Activated T-cell treated with anti-CD3 and anti-CD28 coated beads, Interleukin-2, amount 50 U/mL, for 4 hours (primary cell): ENCODE results near the gene PTPRR. TPM values are rescaled to one million over a fixed set of nuclear protein-coding genes. Genes with fewer than 3 reads are reported as not detected.

Experiments used
- ATAC-seq, 2 donors: fragments of 200-7000 bp; cut with Tn5 transposase; one replicate each; pipeline ENCODE4 v1.10.0; 2021
- DNase-seq: peaks from one replicate; pipeline ENCODE4 v3.0.0-alpha.2; 2020
- H3K27me3 Mint-ChIP-seq: one replicate; pipeline ENCODE4 v1.8.0; 2021; ENCODE audit warnings: low read depth, mixed read lengths
- H3K36me3 Mint-ChIP-seq: one replicate; pipeline ENCODE4 v1.8.0; 2022; ENCODE audit warnings: mixed read lengths; ENCODE audit not compliant: insufficient read depth
- H3K4me1 Mint-ChIP-seq: one replicate; pipeline ENCODE4 v1.8.0; 2021; ENCODE audit warnings: low read depth, mixed read lengths
- H3K4me3 Mint-ChIP-seq: one replicate; pipeline ENCODE4 v1.8.0; 2021; ENCODE audit warnings: mild to moderate bottlenecking, moderate library complexity, mixed read lengths
- H3K9me3 Mint-ChIP-seq: one replicate; pipeline ENCODE4 v1.8.0; 2021; ENCODE audit warnings: mixed read lengths
- total RNA-seq, 3 donors: library from RNA; stranded (reverse); gene quantifications; one replicate each; pipeline ENCODE4 v1.2.1, GENCODE V29; 2021

The PTPRR gene
- total RNA-seq, 3 donors from 2014 or later = not detected

DNA sequence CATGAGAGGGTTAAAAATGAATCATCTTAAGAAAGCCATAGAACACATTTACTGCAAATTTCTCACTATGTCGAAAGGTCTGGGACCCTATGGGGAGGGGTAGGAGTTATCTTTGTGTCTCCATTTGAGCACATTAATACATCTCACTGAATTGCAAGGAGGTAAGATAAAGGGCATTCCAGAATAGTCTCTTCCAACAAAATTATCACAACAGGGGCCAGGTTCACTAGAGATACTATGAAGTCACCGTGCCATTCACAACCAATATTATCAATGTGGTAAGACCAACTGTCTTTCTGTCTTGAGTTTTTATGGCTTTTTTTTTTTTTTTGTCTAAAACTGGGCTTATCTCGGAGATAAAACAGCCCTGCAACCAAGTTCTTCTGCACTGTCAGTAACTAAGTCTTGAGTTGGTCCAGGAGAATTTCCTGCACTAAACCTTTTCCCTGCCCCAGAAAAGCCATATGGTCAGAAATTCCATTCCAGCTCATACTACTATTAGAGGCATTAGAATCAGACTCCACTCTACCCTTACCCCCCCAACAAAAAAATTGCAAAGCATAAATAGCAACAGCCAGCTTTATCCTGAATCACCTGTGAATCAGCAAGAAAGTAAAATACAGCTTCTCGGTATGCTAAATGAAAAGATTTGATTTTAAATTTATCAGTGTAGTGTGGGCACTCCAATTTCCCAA is 79.7 kb downstream of the PTPRR start:
- DNase-seq (no peak), ATAC-seq (no peak)
- H3K4me3 Mint-ChIP-seq = no peak overlapping the region
- peaks cover 6% of the 10 kb centered on the region for H3K9me3 Mint-ChIP-seq
- no peaks in the 10 kb centered on the region for H3K36me3 Mint-ChIP-seq
- H3K27me3 Mint-ChIP-seq = peaks cover 3% of the 10 kb centered on the region
- H3K4me1 Mint-ChIP-seq = no peaks in the 10 kb centered on the region

DNA sequence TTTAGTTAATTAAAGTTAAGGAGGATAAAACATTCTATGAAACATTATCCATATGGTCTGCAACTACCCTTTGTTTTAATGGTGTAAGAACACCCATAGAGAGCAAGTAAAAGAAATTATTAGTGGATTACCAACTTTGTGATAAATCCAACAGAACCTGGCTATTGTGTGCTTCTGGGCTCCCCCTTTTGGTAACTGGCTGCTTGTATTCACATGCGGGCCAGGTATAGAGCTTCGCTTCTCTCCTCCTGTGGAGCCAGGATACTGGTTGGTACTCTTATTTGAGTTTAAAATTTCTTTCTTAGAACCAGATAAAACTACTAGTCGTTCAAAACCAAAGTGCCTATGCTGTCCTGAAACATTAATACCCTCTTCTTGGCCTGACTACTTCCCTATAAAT is 81.0 kb downstream of the PTPRR start:
- peaks cover 6% of the 10 kb centered on the region for H3K9me3 Mint-ChIP-seq
- DNase-seq (no peak), ATAC-seq (no peak)
- no peaks in the 10 kb centered on the region for H3K36me3 Mint-ChIP-seq
- no peaks in the 10 kb centered on the region for H3K4me1 Mint-ChIP-seq
- H3K27me3 Mint-ChIP-seq = peaks cover 3% of the 10 kb centered on the region
- no peak overlapping the region for H3K4me3 Mint-ChIP-seq

DNA sequence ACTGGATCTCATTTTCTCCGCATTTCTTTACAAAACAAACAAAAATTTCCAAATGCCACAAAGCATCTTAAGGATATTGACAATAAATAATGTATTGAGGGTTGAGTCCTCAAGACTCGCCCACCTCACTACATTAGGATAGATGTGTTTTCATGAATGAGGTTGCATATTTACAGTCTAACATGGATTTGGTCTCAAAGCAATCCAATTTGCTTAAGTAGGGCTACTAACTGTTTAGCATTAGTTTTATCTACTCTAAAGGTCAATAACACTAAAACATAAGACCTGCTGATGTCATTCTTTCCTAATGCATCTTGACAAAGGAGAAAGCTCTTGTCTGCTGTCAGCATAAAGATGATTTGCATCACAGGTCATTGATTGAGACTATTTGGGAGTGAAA is 82.4 kb downstream of the PTPRR start:
- Mint-ChIP-seq H3K4me1 (no peaks in the 10 kb centered on the region), H3K36me3 (no peaks in the 10 kb centered on the region), H3K4me3 (no peak overlapping the region), H3K9me3 (peaks cover 6% of the 10 kb centered on the region), H3K27me3 (peaks cover 3% of the 10 kb centered on the region)
- ATAC-seq (no peak), DNase-seq (no peak)

DNA sequence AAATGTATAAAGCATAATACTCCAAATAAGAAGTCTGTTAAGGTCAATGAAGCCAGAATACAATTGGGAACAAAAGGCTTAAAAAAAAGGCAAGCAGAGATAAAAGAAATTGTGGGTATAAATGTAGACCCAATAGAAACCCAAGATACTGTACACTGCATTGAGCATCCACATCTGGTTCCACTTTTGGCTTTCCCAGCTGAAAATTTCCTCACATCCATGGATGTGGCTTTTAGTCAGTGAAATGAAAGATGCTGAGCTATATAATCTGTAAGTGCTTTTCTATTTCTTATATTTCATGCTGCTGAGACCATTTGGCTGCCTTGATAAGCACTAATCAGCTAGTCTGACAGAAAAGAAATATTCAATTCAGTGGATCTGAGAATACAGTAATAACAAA is 83.5 kb downstream of the PTPRR start:
- H3K9me3 Mint-ChIP-seq = peaks cover 6% of the 10 kb centered on the region
- H3K36me3 Mint-ChIP-seq = no peaks in the 10 kb centered on the region
- H3K27me3 Mint-ChIP-seq = peaks cover 3% of the 10 kb centered on the region
- DNase-seq (no peak), ATAC-seq (no peak)
- H3K4me1 Mint-ChIP-seq = no peaks in the 10 kb centered on the region
- no peak overlapping the region for H3K4me3 Mint-ChIP-seq

DNA sequence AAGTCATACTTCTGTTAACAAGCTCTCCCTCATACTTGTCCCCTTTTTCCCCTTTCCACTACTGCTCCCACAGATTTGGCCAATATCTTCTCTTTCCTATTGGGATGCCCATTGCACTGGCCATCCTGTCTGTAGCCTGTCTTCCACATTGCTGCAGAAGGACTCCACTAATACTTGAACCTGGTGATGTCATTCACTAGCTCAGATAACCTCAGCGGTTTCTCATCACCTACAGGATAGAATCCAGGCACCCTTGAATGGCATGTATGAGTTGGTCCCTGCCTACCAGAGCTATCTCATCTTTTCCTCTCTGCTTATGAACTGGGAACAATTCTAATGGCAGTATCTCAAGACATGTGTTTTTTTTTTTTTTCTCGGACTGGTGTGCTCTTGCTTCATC is 84.6 kb downstream of the PTPRR start:
- ATAC-seq = no peak
- Mint-ChIP-seq H3K27me3 (peaks cover 3% of the 10 kb centered on the region), H3K4me1 (no peaks in the 10 kb centered on the region), H3K9me3 (peaks cover 6% of the 10 kb centered on the region), H3K4me3 (no peak overlapping the region), H3K36me3 (no peaks in the 10 kb centered on the region)
- DNase-seq = no peak

DNA sequence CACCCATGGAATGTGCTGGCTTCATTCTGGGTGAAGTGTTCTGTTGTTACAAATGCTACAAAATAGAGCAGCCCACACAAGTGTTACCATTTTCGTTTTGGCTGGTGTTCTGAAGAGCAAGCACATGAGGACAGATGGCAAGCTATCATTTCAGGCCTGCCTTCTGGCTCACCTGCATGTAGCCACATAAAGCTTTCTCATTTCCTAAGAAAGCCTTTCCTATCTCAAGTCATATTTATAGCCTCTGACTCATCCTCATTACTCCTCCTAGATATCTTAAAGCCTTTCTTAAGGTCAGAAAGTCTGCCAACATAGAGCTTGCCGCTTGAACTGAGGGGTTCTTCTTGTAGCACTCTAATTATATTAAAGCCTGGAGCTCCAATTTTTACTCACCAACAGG is 89.0 kb downstream of the PTPRR start:
- Mint-ChIP-seq H3K4me1 (no peaks in the 10 kb centered on the region), H3K4me3 (no peak overlapping the region), H3K9me3 (peaks cover 4% of the 10 kb centered on the region), H3K36me3 (no peaks in the 10 kb centered on the region), H3K27me3 (peaks cover 2% of the 10 kb centered on the region)
- ATAC-seq = no peak
- DNase-seq = no peak

DNA sequence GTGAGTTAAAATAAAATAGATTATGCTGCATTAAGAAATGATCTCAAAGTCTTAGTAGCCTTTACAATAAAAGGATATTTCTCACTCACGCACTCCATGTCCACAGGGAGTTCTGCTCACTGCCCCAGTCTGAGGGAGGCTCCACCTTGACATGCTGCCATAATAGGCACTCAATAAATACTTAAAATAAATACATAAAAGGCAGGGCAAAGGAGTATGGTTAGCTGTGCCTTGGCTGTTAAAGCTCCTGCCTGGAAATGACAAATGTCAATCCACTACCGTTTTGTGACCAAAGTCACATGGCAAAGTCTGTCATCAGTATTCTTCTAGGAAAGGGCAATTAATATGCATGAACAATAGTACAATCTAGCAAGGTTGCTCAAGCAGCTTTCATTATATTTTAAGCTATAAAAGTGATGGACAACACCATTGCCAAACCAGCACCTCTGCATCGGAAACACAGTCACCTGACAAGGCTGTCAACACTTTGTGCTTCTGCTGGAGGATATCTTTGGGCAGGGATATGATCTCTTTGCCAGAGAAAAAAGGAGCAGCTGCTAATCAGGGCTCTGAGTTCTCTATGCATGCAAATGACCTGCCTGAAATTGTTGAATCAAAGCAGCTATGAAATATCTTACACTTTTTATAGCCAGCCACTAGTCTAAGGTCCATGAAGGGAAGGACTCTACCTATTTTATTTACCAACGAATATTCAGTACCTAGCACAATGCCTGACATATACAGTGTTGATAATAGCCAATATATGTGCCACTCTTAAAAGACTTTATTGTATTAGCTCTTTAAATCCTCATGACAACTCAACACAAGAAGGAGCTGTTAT is 90.1 kb downstream of the PTPRR start:
- Mint-ChIP-seq H3K4me3 (no peak overlapping the region), H3K36me3 (no peaks in the 10 kb centered on the region), H3K9me3 (no peaks in the 10 kb centered on the region), H3K27me3 (no peaks in the 10 kb centered on the region), H3K4me1 (no peaks in the 10 kb centered on the region)
- no peak for DNase-seq
- no peak for ATAC-seq

DNA sequence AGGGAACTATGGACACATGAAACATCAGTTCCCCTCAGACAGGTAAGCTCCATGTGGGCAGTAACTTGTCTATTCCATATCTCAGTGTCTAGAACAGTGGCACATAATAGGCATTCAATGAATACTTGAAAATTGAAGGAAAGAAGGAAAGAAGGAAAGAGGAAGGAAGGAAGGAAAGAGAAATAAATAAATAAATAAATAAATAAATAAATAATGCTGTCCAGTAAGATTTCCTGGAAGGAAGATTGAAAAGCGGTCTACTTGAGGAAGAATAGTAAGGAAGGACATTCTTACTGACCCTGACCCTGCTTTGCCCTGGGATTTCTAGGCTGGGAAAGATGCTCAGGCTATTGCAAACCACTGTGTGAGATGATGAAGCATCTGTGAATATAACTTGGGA is 91.5 kb downstream of the PTPRR start:
- DNase-seq (no peak), ATAC-seq (no peak)
- Mint-ChIP-seq H3K36me3 (no peaks in the 10 kb centered on the region), H3K27me3 (no peaks in the 10 kb centered on the region), H3K9me3 (no peaks in the 10 kb centered on the region), H3K4me3 (no peak overlapping the region), H3K4me1 (no peaks in the 10 kb centered on the region)

DNA sequence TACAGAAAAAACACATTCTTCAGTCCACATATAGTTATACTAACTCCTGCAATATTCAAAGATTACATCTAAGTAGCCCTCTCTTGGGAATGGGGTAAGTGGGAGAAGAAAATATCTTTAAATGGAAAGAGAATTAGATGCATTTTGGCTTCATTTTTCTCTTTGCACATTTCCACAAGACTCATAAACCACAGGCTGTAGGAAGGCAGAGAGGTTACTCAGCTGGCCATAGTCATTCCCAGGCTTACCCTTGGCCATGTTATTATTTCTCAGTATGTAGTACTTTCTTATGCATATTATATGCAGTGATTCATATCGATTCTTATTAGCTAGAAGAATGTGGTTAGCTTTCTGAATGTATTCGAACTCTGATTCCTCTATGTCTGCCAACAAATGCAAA is 92.2 kb downstream of the PTPRR start:
- H3K4me1 Mint-ChIP-seq = no peaks in the 10 kb centered on the region
- no peaks in the 10 kb centered on the region for H3K36me3 Mint-ChIP-seq
- no peak overlapping the region for H3K4me3 Mint-ChIP-seq
- H3K27me3 Mint-ChIP-seq = no peaks in the 10 kb centered on the region
- no peaks in the 10 kb centered on the region for H3K9me3 Mint-ChIP-seq
- no peak for ATAC-seq
- no peak for DNase-seq

DNA sequence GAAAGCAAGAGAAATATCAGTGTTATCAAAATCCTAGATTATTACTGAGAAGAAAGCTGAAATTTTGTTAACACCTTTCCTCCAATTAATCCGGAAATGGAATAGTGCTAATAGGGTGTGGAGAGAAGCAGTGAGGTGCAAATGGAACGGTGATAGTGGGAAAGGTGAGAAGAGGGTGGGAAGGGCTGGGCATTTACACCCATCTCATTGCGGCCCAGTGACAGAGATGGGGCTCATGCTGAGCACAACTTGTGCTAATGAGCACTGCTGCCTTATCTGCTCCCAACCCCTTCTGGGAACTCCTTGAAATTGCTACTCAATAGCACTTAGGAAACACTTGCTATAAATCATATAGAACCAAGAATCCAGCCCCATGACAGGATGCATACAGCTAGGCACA is 94.4 kb downstream of the PTPRR start:
- Mint-ChIP-seq H3K9me3 (no peaks in the 10 kb centered on the region), H3K36me3 (no peaks in the 10 kb centered on the region), H3K27me3 (no peaks in the 10 kb centered on the region), H3K4me1 (no peaks in the 10 kb centered on the region), H3K4me3 (no peak overlapping the region)
- no peak for DNase-seq
- ATAC-seq = no peak

DNA sequence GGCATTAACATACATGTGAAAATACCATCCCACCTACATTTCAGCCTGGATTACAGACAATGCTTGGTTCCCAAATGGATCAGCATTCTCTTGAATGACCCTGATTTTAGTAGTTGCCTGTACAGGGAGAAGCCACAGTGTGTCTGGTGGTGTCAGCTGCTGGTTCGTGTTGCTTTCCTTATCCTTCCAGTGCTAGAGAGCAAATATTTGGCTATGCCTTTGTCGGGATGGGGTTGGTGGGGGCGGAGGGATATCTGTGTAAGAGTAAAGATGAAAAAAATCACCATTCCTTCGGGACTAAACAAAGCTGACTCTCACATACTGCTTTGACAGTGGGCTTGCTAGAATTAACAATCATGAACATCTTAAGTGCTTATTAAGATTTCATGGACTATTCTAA is 96.0 kb downstream of the PTPRR start:
- no peak for ATAC-seq

DNA sequence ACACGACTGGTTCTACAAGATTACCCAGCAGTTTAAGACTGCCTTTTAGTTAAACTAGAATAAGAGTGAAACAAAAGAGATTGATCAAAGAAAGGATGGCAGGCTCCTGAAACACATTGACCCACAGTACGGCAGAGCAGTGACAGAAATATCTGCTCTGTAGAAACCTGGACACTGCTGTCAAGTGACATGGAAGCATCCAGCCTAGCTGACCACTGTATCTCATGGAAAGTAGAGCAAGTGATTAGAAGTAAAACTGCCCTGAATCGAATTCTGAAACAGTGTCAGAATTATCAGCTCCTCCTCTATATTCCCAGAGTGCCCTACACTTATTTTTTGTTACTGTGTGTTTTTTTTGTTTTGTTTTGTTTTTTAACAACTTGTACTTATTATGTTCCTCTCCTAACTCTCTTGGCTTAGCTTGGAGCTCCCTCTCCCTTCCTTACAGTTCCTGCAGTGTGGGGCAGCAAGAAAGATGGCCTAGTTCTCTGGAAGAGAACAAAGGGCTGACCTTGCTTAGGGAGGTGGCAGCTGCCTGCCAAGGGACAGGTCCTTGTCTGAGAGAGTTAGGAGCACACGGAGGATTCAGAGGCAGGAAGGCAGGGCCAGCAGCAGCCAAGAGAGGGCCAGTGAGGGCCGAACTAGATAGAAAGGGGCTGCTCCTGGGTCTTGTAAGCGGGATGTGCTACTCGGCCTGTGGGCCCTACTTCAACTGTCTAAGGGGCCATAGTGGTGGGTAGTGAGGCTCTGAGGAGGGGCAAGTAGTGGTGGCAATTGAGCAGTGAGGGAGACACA is 97.2 kb downstream of the PTPRR start:
- DNase-seq = no peak
- Mint-ChIP-seq H3K9me3 (no peaks in the 10 kb centered on the region), H3K4me3 (no peak overlapping the region), H3K36me3 (no peaks in the 10 kb centered on the region), H3K4me1 (no peaks in the 10 kb centered on the region), H3K27me3 (no peaks in the 10 kb centered on the region)
- no peak for ATAC-seq

More for the DNA sequence above, 96.0 kb downstream of the PTPRR start:
- H3K4me1 Mint-ChIP-seq = no peaks in the 10 kb centered on the region
- no peaks in the 10 kb centered on the region for H3K9me3 Mint-ChIP-seq
- DNase-seq = no peak
- H3K4me3 Mint-ChIP-seq = no peak overlapping the region
- no peaks in the 10 kb centered on the region for H3K36me3 Mint-ChIP-seq
- H3K27me3 Mint-ChIP-seq = no peaks in the 10 kb centered on the region

DNA sequence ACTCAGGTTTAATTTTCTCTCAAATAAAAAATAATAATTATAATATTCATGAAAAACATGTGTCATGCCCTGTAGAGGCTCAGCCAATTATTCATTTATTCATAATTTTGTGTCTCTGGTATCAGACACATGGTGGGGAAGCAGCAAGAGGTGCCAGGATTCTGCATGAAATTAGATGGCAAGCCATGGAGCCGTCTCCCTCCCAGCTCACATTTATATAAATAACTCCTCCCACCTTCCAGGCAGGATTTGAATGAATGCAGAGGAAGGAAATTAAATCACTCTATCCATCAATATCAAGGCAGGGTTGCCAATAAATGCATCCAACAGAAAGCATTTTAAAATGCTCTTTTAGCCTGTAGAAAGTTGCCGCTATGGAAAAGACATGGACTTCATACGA is 98.1 kb downstream of the PTPRR start:
- Mint-ChIP-seq H3K36me3 (no peaks in the 10 kb centered on the region), H3K4me3 (no peak overlapping the region), H3K4me1 (no peaks in the 10 kb centered on the region), H3K27me3 (no peaks in the 10 kb centered on the region), H3K9me3 (no peaks in the 10 kb centered on the region)
- ATAC-seq (no peak), DNase-seq (no peak)

DNA sequence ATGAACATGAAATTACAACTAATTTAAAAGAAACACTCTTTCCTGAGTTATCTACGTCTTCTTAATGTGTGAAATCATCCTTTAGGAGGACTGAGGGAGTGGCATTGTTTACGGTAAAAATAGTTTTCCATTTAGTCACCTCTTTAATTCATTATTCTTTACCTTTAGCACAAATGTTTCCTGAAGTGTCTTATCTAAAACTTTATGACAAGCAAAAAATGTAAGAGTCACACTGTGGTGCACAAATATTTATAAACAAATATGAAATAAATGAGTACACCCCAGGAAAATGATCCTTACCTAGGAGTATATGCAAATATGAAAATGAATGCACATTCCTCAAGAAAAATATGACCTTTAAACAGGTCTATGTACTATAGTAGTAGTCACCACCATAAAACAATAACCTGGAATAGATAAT is 104.6 kb downstream of the PTPRR start:
- H3K9me3 Mint-ChIP-seq = peaks cover 4% of the 10 kb centered on the region
- H3K4me1 Mint-ChIP-seq = no peaks in the 10 kb centered on the region
- DNase-seq = no peak
- peaks cover 2% of the 10 kb centered on the region for H3K27me3 Mint-ChIP-seq
- no peak for ATAC-seq
- no peak overlapping the region for H3K4me3 Mint-ChIP-seq
- no peaks in the 10 kb centered on the region for H3K36me3 Mint-ChIP-seq
